ENCODE measurements around the gene TMEM41B.

TMEM41B gene

DNA sequence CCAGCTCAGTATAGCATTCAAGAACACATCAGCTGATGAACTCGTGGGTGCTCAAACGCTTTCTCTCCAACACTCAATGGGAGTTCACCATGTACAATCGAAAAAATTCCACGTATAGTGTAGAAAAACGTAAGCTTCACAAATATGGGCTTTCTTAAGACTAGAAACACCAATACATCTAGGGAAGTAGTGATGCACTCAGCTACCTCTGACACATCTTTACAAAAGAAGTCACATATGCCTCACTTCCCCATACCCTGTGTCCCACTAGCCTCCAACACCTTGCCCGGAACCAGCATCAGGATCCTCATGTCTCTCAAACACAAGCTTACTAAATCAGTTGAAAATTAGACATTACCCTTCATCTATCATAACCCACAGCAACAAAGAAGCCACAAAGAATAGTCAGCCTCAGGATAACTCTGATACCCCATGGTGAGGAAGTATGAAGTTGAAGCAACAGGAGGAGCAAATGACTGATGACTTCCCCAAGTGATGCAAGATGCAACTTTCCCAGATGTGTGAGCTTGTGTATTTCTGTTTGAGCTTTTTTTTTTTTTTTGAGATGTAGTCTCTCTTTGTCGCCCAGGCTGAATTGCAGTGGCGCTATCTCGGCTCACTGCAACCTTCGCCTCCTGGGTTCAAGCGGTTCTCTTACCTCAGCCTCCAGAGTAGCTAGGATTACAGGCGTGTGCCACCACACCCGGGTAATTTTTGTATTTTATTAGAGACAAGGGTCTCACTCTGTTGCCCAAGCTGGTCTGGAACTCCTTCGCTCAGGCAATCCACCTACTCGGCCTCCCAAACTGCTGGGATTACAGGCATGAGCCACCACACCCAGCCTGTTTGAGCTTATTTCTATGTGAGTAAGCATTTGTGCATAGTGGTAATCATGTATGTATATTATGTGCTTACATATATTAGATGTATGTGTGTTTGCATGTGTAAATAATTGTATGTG is 40.7 kb downstream of the TMEM41B start:
- FAIRE-seq, result no peak
- TF ChIP-seq, protein P1, sequence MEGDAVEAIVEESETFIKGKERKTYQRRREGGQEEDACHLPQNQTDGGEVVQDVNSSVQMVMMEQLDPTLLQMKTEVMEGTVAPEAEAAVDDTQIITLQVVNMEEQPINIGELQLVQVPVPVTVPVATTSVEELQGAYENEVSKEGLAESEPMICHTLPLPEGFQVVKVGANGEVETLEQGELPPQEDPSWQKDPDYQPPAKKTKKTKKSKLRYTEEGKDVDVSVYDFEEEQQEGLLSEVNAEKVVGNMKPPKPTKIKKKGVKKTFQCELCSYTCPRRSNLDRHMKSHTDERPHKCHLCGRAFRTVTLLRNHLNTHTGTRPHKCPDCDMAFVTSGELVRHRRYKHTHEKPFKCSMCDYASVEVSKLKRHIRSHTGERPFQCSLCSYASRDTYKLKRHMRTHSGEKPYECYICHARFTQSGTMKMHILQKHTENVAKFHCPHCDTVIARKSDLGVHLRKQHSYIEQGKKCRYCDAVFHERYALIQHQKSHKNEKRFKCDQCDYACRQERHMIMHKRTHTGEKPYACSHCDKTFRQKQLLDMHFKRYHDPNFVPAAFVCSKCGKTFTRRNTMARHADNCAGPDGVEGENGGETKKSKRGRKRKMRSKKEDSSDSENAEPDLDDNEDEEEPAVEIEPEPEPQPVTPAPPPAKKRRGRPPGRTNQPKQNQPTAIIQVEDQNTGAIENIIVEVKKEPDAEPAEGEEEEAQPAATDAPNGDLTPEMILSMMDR (IDR thresholded peaks at IDR 0.05; ENCODE audit: insufficient read depth, missing control alignments), result no peak
- DNase-seq (ENCODE audit: insufficient read length, low spot score), result no peak

- FAIRE-seq (no peak), DNase-seq (ENCODE audit: insufficient read length, low spot score) (no peak)
- TF ChIP-seq, protein P1 (IDR thresholded peaks at IDR 0.05; ENCODE audit: insufficient read depth, missing control alignments), result no peak
Measured at GRCh38 chr11:9269492-9270013, 44.8 kb downstream of the TMEM41B start.

DNA sequence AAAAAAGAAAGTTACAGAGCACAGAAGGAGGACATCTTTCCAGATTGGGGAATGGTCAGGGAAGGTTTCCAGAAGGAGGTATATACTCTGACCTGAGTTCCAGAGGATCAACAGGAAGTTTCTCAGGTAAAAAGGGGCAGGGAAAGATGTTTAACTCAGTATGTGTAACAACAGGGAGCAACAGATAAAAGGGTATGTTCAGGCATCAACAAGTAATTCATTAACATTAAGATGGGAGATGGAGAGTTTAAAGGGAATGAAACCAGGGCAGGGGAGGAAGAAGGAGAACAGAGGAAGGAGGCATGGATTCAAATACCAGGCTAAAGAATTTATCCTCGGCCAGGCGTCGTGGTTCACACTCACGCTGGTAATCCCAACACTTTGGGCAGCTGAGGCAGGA is 46.7 kb downstream of the TMEM41B start:
- FAIRE-seq, result no peak
- TF ChIP-seq, protein P1 (IDR thresholded peaks at IDR 0.05; ENCODE audit: insufficient read depth, missing control alignments), result no peak
- DNase-seq (ENCODE audit: insufficient read length, low spot score), result no peak

DNA sequence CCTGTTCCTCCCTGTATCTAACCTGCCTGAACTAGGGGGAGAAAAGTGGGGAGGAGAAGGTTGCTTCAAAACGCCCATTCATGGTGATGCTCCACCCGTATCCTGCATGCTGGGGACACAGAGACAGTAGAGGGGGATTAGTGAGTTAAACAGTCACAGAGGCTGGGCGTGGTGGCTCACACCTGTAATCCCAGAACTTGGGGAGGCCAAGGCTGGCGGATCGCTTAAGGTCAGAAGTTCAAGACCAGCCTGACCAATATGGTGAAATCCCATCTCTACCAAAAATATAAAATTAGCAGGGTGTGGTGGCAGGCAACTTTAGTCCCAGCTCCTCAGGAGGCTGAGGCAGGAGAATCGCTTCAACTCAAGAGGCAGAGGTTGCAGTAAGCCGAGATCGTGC is 47.5 kb downstream of the TMEM41B start:
- TF ChIP-seq, protein P1 (IDR thresholded peaks at IDR 0.05; ENCODE audit: insufficient read depth, missing control alignments), result no peak
- DNase-seq (ENCODE audit: insufficient read length, low spot score), result no peak
- FAIRE-seq, result no peak

DNA sequence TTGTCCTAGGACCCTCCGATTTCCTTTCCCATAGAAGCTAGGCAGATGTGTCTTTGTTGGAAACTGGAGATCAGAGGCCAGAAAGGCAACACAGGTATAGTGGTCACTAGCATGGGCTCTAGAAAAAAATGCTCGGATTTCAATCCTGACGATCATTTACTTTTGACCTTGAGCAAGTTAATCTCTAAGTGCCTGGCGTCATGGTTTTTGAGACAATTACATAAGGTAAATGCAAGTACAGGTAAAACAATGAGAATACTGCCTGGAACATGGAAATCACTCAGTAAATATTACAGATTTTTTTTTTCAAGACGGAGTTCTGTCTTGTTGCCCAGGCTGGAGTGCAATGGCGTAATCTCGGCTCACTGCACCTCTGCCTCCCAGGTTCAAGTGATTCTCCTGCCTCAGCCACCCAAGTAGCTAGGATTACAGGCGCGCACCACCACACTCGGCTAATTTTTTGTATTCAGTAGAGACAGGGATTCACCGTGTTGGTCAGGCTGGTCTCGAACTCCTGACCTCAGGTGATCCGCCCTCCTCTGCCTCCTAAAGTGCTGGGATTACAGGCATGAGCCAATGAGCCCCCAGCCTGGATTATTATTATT is 48.2 kb downstream of the TMEM41B start:
- TF ChIP-seq, protein P1 (IDR thresholded peaks at IDR 0.05; ENCODE audit: insufficient read depth, missing control alignments), result no peak
- DNase-seq (ENCODE audit: insufficient read length, low spot score), result no peak
- no peak for FAIRE-seq

DNA sequence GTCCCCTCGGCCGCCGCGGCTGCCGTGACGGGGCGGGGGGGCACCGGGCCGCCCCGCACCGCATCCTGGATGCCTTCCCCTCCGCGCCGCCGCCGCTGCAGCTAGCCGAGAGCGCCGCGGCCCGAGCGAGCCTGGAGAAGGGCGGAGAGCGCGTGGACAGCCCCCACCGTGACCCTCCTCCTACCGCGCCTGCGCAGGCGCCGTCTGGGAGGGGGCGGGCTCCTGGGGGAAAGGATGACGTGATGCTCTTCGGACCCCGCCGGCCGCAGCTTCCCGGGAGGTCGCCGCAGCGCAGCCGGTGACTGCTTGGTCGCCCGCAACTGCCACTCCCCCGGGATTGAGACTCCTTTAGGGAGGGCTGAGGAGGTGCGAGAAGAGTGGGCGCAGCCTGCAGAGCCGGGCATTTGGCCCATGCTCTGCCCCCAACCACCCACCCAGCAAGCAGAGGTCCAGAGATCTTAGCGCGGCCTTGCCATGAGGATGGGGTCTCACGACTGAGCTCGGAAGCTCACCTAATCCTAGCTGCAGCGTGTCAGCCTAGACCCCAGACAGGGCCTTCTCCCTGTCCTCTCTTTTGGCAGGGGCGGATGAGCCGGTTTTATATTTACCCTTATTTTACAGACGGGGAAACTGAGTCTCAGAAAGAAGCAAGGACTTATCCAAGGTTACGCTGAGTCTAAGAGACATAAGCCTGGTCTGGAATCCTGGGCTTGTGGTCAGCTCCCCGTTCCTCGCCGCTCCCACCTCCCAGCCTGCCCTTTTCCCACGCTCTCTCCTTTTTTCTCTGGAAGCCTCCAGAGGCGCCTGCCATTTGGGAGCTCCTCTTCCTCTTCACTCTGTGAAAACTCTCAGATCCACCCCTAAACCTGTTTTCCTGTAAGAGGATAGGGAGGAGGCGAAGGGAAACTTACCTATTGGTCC is 48.9 kb downstream of the TMEM41B start, which contains the start of gene DENND5A:
Gene DENND5A, minus strand, starts transcription at position 140 of the 921 bp plus-strand sequence. CDS start 281 bp downstream, outside the sequence.
- peak; percentile 98 for DNase-seq (ENCODE audit: insufficient read length, low spot score)
- TF ChIP-seq, protein P1 (IDR thresholded peaks at IDR 0.05; ENCODE audit: insufficient read depth, missing control alignments), result peak; percentile 1
- no peak for FAIRE-seq

All from D721Med (cell line).